B cell (primary cell): ENCODE measurements around the gene RNF207.

Experiments
- CTCF ChIP-seq: fragments of 200-600 bp; IDR thresholded peaks from one replicate; pipeline ENCODE4 v1.8.0; 2022; ENCODE audit warnings: antibody characterized with exemption, mild to moderate bottlenecking
- EZH2 ChIP-seq: IDR thresholded peaks from 2 replicates; pipeline ENCODE4 v1.6.1; 2012; ENCODE audit warnings: borderline replicate concordance, low read depth, mild to moderate bottlenecking, moderate library complexity, low read length; ENCODE audit not compliant: insufficient read depth, poor library complexity, severe bottlenecking

- TF ChIP-seq CTCF (no peak), EZH2 (no peak)
Observed at GRCh38 chr1:6270401-6270800, 64.5 kb downstream of the RNF207 start.
